Hepatocyte (in vitro differentiated cells): Measurements from ENCODE around the gene TM4SF1.
A peak's percentile ranks its signal among the peaks of the same experiment; 100 is the strongest.

Experiments
- CTCF ChIP-seq: fragments of 200-600 bp; sonication (generic); IDR thresholded peaks from 2 replicates; pipeline ENCODE4 v1.5.1; 2016; ENCODE audit warnings: antibody characterized with exemption, mild to moderate bottlenecking; ENCODE audit not compliant: poor library complexity
- EZH2 ChIP-seq: fragments of 200-600 bp; sonication (generic); IDR thresholded peaks from 2 replicates; pipeline ENCODE4 v1.6.1; 2016; ENCODE audit warnings: antibody characterized with exemption, mild to moderate bottlenecking, borderline replicate concordance
- EZH2phosphoT487 ChIP-seq: fragments of 200-600 bp; sonication (generic); IDR thresholded peaks from one replicate; pipeline ENCODE4 v1.6.1; 2018; ENCODE audit warnings: antibody characterized with exemption, mild to moderate bottlenecking, low read depth, moderate library complexity; ENCODE audit not compliant: unreplicated experiment, severe bottlenecking

- TF ChIP-seq CTCF (peak; percentile 26), EZH2 (no peak), EZH2phosphoT487 (no peak)
These were observed 6.3 kb downstream of the TM4SF1 start for GRCh38 chr3:149371001-149371722.
